GM13976 (cell line): ENCODE results near the gene FAM177A1.

Source experiments
- DNase-seq: peaks from one replicate; pipeline ENCODE4 v3.0.0; 2012; ENCODE audit warnings: low spot score
- in situ Hi-C: fragments of 300-500 bp; cut with MboI; formaldehyde crosslinking; loops from one replicate; pipeline ENCODE4 v1.12.0; 2022; ENCODE audit warnings: low sequenced_read_pairs, mixed read lengths, inconsistent platforms; ENCODE audit not compliant: unreplicated experiment
- TF ChIP-seq, protein P1 (sequence below): IDR thresholded peaks from 2 replicates; pipeline ENCODE4 v1.5.1; 2012; ENCODE audit warnings: borderline replicate concordance, mild to moderate bottlenecking; ENCODE audit not compliant: insufficient read depth; ENCODE audit errors: extremely low read depth, missing control alignments, control extremely low read depth

Gene FAM177A1

DNA sequence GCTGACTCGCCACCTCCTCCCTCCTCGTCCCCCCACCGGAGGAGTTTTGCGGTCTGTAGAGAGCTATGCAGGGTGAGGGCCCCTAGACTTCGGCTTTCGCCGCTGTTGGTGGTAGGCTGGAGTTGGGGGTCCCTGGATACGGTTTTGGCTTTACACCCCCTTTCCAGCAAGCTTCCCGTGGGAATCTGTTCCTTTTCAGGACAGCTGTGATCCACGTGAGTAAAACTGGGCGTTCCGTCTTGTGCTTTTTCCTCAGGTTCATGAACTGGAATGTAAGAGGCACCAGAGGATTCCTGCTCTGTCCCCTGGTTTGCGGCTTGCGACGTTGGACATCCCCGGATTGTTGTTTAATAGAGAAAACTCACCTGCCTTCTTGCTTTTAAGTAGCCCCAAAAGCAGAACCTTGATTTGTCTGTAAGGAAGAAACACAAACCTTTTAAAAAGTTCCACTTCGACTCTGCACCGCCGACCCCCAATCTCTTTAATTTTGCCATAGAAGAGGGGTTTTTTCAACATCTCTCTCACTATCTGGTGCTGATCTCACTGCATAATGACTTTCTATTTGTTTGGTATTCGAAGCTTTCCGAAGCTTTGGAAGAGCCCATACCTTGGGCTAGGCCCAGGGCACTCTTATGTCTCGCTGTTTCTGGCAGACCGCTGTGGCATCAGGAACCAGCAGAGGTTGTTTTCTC is 76.8 kb downstream of the FAM177A1 start:
- DNase-seq: peak; percentile 24
- TF ChIP-seq, protein P1, sequence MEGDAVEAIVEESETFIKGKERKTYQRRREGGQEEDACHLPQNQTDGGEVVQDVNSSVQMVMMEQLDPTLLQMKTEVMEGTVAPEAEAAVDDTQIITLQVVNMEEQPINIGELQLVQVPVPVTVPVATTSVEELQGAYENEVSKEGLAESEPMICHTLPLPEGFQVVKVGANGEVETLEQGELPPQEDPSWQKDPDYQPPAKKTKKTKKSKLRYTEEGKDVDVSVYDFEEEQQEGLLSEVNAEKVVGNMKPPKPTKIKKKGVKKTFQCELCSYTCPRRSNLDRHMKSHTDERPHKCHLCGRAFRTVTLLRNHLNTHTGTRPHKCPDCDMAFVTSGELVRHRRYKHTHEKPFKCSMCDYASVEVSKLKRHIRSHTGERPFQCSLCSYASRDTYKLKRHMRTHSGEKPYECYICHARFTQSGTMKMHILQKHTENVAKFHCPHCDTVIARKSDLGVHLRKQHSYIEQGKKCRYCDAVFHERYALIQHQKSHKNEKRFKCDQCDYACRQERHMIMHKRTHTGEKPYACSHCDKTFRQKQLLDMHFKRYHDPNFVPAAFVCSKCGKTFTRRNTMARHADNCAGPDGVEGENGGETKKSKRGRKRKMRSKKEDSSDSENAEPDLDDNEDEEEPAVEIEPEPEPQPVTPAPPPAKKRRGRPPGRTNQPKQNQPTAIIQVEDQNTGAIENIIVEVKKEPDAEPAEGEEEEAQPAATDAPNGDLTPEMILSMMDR: no peak
- in situ Hi-C loops: no loop called here

DNA sequence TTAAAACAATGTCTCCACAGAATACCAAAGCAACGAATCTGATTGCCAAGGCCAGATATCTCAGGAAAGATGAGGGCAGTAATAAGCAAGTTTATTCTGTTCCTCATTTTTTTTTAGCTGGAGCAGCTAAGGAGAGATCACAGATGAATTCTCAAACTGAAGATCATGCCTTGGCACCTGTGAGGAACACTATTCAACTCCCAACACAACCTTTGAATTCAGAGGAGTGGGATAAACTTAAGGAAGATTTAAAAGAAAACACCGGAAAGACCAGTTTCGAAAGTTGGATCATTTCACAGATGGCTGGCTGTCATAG is 77.3 kb downstream of the FAM177A1 start:
- in situ Hi-C loops: no loop called here
- DNase-seq: no peak
- TF ChIP-seq, protein P1: no peak

- TF ChIP-seq, protein P1: no peak
- DNase-seq: no peak
- in situ Hi-C loops: no loop called here
Observed at GRCh38 chr14:35124127-35124526, 78.1 kb downstream of the FAM177A1 start.
